Activated T-helper 1 cell treated with anti-CD3 and anti-CD28 coated beads, Interleukin-12 subunit alpha, Interleukin-12 subunit beta, Interleukin-2, Interleukin-4 antibody, amounts not matched to agents 30 ng/mL and 10 ng/mL and 1 ng/mL, durations not matched to agents 14 hours and 24 hours and 36 hours (primary cell): ENCODE results near the gene FAHD1. TPM values are rescaled to one million over a fixed set of nuclear protein-coding genes. Genes with fewer than 3 reads are reported as not detected.

Experiments used
- DNase-seq: peaks from one replicate; pipeline ENCODE4 v3.0.0; 2021; ENCODE audit warnings: low spot score
- H3K27ac Mint-ChIP-seq: one replicate; pipeline ENCODE4 v1.8.0; 2021; ENCODE audit warnings: mild to moderate bottlenecking, mixed read lengths
- H3K27me3 Mint-ChIP-seq: one replicate; pipeline ENCODE4 v1.8.0; 2022; ENCODE audit warnings: mild to moderate bottlenecking, moderate library complexity, mixed read lengths; ENCODE audit not compliant: insufficient read depth
- H3K36me3 Mint-ChIP-seq: one replicate; pipeline ENCODE4 v1.8.0; 2021; ENCODE audit warnings: low read depth, mixed read lengths
- H3K4me1 Mint-ChIP-seq: one replicate; pipeline ENCODE4 v1.8.0; 2021; ENCODE audit warnings: low read depth, mixed read lengths
- H3K4me3 Mint-ChIP-seq: one replicate; pipeline ENCODE4 v1.8.0; 2021; ENCODE audit warnings: mild to moderate bottlenecking, moderate library complexity, mixed read lengths
- H3K9me3 Mint-ChIP-seq: one replicate; pipeline ENCODE4 v1.8.0; 2021; ENCODE audit warnings: mixed read lengths
- intact Hi-C: fragments of 100-400 bp; cut with micrococcal nuclease; formaldehyde crosslinking; loops from one replicate; pipeline ENCODE4 v1.15.1; 2024
- total RNA-seq: library from RNA; stranded (reverse); gene quantifications from 2 replicates; pipeline ENCODE4 v1.2.3, GENCODE V29; 2022

Gene FAHD1
- total RNA-seq, 1 donor from 2014 or later, result 19.4 TPM

GRCh38 chr16:1823821-1824220 lies 3.2 kb upstream of the FAHD1 start:
- Mint-ChIP-seq H3K9me3 (no peaks in the 10 kb centered on the region), H3K4me3 (peak overlapping the region; percentile 86), H3K27ac (no peak overlapping the region), H3K4me1 (peaks cover 19% of the 10 kb centered on the region), H3K36me3 (peaks cover 4% of the 10 kb centered on the region), H3K27me3 (no peaks in the 10 kb centered on the region)
- no peak for DNase-seq
- intact Hi-C loops, result no loop called here

GRCh38 chr16:1825381-1825863 lies 1.6 kb upstream of the FAHD1 start:
- Mint-ChIP-seq H3K4me1 (peaks cover 26% of the 10 kb centered on the region), H3K9me3 (no peaks in the 10 kb centered on the region), H3K4me3 (peak overlapping the region; percentile 86), H3K27me3 (no peaks in the 10 kb centered on the region), H3K36me3 (peaks cover 4% of the 10 kb centered on the region), H3K27ac (peak overlapping the region; percentile 77)
- intact Hi-C loops, result no loop called here
- DNase-seq, result no peak

- DNase-seq, result peak; percentile 24
- Mint-ChIP-seq H3K27ac (peak overlapping the region; percentile 77), H3K27me3 (no peaks in the 10 kb centered on the region), H3K36me3 (peaks cover 4% of the 10 kb centered on the region), H3K4me3 (peak overlapping the region; percentile 86), H3K9me3 (no peaks in the 10 kb centered on the region), H3K4me1 (peaks cover 26% of the 10 kb centered on the region)
- intact Hi-C loops, result loop anchor here (1.0 to 2.0 kb wide), 5 partner anchors 29 to 214 kb away; partner anchors contain the start of genes CRAMP1, IFT140, MRPS34 and MSRB1
These were observed 929 bp upstream of the FAHD1 start for GRCh38 chr16:1825864-1826690.

- peaks cover 26% of the 10 kb centered on the region for H3K4me1 Mint-ChIP-seq
- peak overlapping the region; percentile 53 for H3K4me3 Mint-ChIP-seq
- H3K27ac Mint-ChIP-seq, result no peak overlapping the region
- no peak for DNase-seq
- no peaks in the 10 kb centered on the region for H3K9me3 Mint-ChIP-seq
- H3K27me3 Mint-ChIP-seq, result no peaks in the 10 kb centered on the region
- H3K36me3 Mint-ChIP-seq, result peaks cover 6% of the 10 kb centered on the region
- intact Hi-C loops, result no loop called here
These were observed 1.8 kb downstream of the FAHD1 start for GRCh38 chr16:1828645-1829410.

- Mint-ChIP-seq H3K36me3 (peaks cover 6% of the 10 kb centered on the region), H3K4me3 (no peak overlapping the region), H3K27me3 (no peaks in the 10 kb centered on the region), H3K4me1 (peaks cover 20% of the 10 kb centered on the region), H3K9me3 (no peaks in the 10 kb centered on the region), H3K27ac (no peak overlapping the region)
- intact Hi-C loops, result no loop called here
- DNase-seq, result no peak
These were observed 3.2 kb downstream of the FAHD1 start for GRCh38 chr16:1830213-1830612.

- no peak overlapping the region for H3K4me3 Mint-ChIP-seq
- H3K4me1 Mint-ChIP-seq, result peaks cover 20% of the 10 kb centered on the region
- intact Hi-C loops, result no loop called here
- H3K27ac Mint-ChIP-seq, result no peak overlapping the region
- DNase-seq, result no peak
- no peaks in the 10 kb centered on the region for H3K27me3 Mint-ChIP-seq
- H3K36me3 Mint-ChIP-seq, result peaks cover 6% of the 10 kb centered on the region
- H3K9me3 Mint-ChIP-seq, result no peaks in the 10 kb centered on the region
These were observed 4.4 kb downstream of the FAHD1 start for GRCh38 chr16:1831186-1832075.

- H3K4me1 Mint-ChIP-seq, result peaks cover 13% of the 10 kb centered on the region
- no peak for DNase-seq
- H3K27me3 Mint-ChIP-seq, result no peaks in the 10 kb centered on the region
- no peak overlapping the region for H3K27ac Mint-ChIP-seq
- intact Hi-C loops, result no loop called here
- no peaks in the 10 kb centered on the region for H3K9me3 Mint-ChIP-seq
- H3K4me3 Mint-ChIP-seq, result no peak overlapping the region
- peaks cover 2% of the 10 kb centered on the region for H3K36me3 Mint-ChIP-seq
These were observed 5.9 kb downstream of the FAHD1 start for GRCh38 chr16:1832838-1833454.

GRCh38 chr16:1834096-1834495 lies 7.1 kb downstream of the FAHD1 start:
- H3K4me1 Mint-ChIP-seq, result peaks cover 5% of the 10 kb centered on the region

GRCh38 chr16:1839554-1839953 lies 12.5 kb downstream of the FAHD1 start:
- Mint-ChIP-seq H3K27ac (no peak overlapping the region), H3K4me1 (no peaks in the 10 kb centered on the region), H3K27me3 (no peaks in the 10 kb centered on the region), H3K36me3 (no peaks in the 10 kb centered on the region), H3K4me3 (no peak overlapping the region), H3K9me3 (no peaks in the 10 kb centered on the region)
- intact Hi-C loops, result no loop called here
- no peak for DNase-seq

More at GRCh38 chr16:1834096-1834495, 7.1 kb downstream of the FAHD1 start:
- Mint-ChIP-seq H3K27me3 (no peaks in the 10 kb centered on the region), H3K4me3 (no peak overlapping the region), H3K9me3 (no peaks in the 10 kb centered on the region), H3K36me3 (peaks cover 2% of the 10 kb centered on the region), H3K27ac (no peak overlapping the region)
- intact Hi-C loops, result no loop called here
- no peak for DNase-seq

GRCh38 chr16:1845985-1846384 lies 19.0 kb downstream of the FAHD1 start:
- Mint-ChIP-seq H3K4me1 (no peaks in the 10 kb centered on the region), H3K27ac (no peak overlapping the region), H3K27me3 (peaks cover 3% of the 10 kb centered on the region), H3K36me3 (no peaks in the 10 kb centered on the region), H3K4me3 (no peak overlapping the region), H3K9me3 (no peaks in the 10 kb centered on the region)
- intact Hi-C loops, result no loop called here
- no peak for DNase-seq

- H3K27ac Mint-ChIP-seq, result no peak overlapping the region
- DNase-seq, result no peak
- intact Hi-C loops, result no loop called here
- peaks cover 3% of the 10 kb centered on the region for H3K27me3 Mint-ChIP-seq
- no peaks in the 10 kb centered on the region for H3K9me3 Mint-ChIP-seq
- no peaks in the 10 kb centered on the region for H3K4me1 Mint-ChIP-seq
- H3K4me3 Mint-ChIP-seq, result no peak overlapping the region
- H3K36me3 Mint-ChIP-seq, result no peaks in the 10 kb centered on the region
These were observed 19.4 kb downstream of the FAHD1 start for GRCh38 chr16:1846416-1846815.

- Mint-ChIP-seq H3K4me1 (peaks cover 14% of the 10 kb centered on the region), H3K27me3 (peaks cover 3% of the 10 kb centered on the region), H3K36me3 (no peaks in the 10 kb centered on the region), H3K9me3 (no peaks in the 10 kb centered on the region), H3K4me3 (no peak overlapping the region), H3K27ac (no peak overlapping the region)
- intact Hi-C loops, result no loop called here
- no peak for DNase-seq
These were observed 24.0 kb downstream of the FAHD1 start for GRCh38 chr16:1850981-1851380.
